ENCODE measurements around the gene ESPL1. TPM values are rescaled to one million over a fixed set of nuclear protein-coding genes. Genes with fewer than 3 reads are reported as not detected.

ESPL1 gene
- total RNA-seq, 1 experiment from 2014 or later: 31.1 TPM

DNA sequence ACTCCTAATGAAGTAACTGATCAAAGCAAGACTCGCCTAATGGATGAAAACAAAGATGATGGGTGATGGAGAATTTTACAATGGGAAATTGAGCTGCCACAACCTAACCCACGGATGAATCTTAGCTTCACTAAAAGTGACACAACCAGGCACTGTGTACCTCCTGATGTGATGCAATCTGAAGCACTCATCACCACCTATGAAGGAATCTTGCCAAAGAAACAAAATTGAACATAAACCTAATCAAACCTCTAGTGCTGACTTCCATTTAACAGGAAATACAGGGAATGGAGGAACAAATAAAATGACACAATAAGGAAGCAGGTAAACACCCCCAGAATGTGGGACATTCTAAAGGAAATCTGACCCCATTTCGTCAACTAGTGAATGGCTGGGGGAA lies 22.8 kb upstream of the ESPL1 start:
- Mint-ChIP-seq H3K27ac (ENCODE audit: unreplicated experiment) (no peak overlapping the region), H3K4me1 (ENCODE audit: low read depth, unreplicated experiment) (peaks cover under 1% of the 10 kb centered on the region), H3K36me3 (ENCODE audit: insufficient read depth, unreplicated experiment) (no peaks in the 10 kb centered on the region), H3K4me3 (ENCODE audit: low read depth, unreplicated experiment) (no peak overlapping the region), H3K27me3 (ENCODE audit: unreplicated experiment) (peaks cover 51% of the 10 kb centered on the region), H3K9me3 (ENCODE audit: low read depth, unreplicated experiment) (no peaks in the 10 kb centered on the region)
- DNase-seq: no peak
- no TSS peak for BruUV-seq (replicated peaks)
- TF ChIP-seq, protein P1, sequence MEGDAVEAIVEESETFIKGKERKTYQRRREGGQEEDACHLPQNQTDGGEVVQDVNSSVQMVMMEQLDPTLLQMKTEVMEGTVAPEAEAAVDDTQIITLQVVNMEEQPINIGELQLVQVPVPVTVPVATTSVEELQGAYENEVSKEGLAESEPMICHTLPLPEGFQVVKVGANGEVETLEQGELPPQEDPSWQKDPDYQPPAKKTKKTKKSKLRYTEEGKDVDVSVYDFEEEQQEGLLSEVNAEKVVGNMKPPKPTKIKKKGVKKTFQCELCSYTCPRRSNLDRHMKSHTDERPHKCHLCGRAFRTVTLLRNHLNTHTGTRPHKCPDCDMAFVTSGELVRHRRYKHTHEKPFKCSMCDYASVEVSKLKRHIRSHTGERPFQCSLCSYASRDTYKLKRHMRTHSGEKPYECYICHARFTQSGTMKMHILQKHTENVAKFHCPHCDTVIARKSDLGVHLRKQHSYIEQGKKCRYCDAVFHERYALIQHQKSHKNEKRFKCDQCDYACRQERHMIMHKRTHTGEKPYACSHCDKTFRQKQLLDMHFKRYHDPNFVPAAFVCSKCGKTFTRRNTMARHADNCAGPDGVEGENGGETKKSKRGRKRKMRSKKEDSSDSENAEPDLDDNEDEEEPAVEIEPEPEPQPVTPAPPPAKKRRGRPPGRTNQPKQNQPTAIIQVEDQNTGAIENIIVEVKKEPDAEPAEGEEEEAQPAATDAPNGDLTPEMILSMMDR (IDR thresholded peaks at IDR 0.05; ENCODE audit: unreplicated experiment): no peak
- intact Hi-C loops (cut with micrococcal nuclease; ENCODE audit: unreplicated experiment): no loop called here
- CTCF ChIA-PET: no interaction called here

DNA sequence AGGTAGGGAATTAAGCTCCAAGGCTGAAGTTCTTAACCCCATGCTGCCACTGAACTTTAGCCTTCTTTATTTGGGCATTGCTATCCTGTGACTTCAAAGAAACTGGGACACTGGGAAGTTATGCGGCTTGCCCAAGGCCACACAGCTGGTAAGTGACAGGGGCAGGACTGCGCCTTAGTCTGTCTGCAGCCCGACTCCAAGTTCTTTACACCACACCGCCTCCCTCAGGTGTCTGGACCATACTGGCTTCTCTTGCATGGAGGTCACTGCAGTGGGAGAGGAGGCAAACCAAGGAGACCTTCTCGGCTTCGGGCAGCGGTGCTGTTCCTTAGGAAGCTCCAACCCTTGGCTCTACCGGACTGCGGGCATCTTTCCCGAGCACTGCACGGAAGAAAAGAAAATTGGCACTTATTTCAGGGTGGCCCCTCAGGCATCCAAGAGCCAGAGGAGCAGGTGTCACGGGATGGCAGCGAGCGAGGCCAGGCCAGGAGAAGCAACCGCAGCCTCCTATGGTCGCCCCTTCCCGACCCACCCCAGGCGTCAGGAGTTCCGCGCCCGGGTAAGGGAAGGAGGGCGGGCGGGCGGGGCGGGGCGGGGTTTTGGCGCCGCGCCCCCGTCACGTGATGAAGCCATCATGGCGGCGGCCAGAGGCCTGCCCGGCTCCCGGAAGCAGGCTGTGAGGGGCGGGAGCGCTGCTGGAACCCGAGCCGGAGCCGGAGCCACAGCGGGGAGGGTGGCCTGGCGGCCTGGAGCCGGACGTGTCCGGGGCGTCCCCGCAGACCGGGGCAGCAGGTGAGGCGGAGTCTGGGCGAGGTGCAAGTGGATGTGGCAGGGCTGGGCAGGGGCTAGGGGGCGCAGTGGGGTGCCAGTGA lies 16.4 kb upstream of the ESPL1 start:
- Mint-ChIP-seq H3K36me3 (ENCODE audit: insufficient read depth, unreplicated experiment) (peaks cover 20% of the 10 kb centered on the region), H3K27me3 (ENCODE audit: unreplicated experiment) (no peaks in the 10 kb centered on the region), H3K27ac (ENCODE audit: unreplicated experiment) (peak overlapping the region; percentile 85), H3K4me3 (ENCODE audit: low read depth, unreplicated experiment) (peak overlapping the region; percentile 85), H3K9me3 (ENCODE audit: low read depth, unreplicated experiment) (no peaks in the 10 kb centered on the region), H3K4me1 (ENCODE audit: low read depth, unreplicated experiment) (peaks cover 27% of the 10 kb centered on the region)
- intact Hi-C loops (cut with micrococcal nuclease; ENCODE audit: unreplicated experiment): loop anchor here (5.0 kb wide), 1 partner anchor 39 kb away; no protein-coding TSS in a partner anchor
- TF ChIP-seq, protein P1 (IDR thresholded peaks at IDR 0.05; ENCODE audit: unreplicated experiment): peak; percentile 39
- TSS peak; percentile 79 for BruUV-seq (replicated peaks)
- CTCF ChIA-PET: interaction anchor here (0.7 to 2.3 kb wide), 7 partner anchors 9 to 92 kb away, joined by 3 to 21 read pairs (median 3); no protein-coding TSS in a partner anchor
- peak; percentile 67 for DNase-seq

DNA sequence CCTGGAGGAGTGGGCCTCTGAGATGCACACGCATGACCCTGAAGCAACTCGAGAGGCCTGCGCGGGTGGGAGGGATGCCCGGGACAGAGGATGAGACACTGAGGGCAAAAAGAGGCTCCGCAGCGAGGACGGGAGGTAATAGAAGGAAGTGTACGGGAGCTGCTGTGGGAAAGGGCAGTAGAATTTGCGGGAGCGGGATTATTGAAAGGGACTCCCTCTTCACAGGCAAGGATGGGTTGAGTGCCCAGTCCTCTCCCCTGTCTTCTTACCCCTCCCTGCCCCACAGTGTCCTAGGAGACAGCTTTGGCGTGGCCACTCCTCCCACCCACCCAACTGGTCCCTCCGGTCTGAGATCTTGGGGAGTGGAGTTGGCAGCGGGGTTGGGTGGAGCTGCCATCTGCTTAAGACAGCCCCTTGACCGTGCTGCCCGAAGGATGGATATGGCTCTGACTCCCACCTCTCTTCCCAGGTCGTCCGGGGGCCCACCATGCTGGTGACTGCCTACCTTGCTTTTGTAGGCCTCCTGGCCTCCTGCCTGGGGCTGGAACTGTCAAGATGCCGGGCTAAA lies 15.7 kb upstream of the ESPL1 start:
- CTCF ChIA-PET: interaction anchor here (2.1 to 2.3 kb wide), 2 partner anchors 15 to 38 kb away, joined by 6 to 21 read pairs; no protein-coding TSS in a partner anchor
- H3K27me3 Mint-ChIP-seq (ENCODE audit: unreplicated experiment): no peaks in the 10 kb centered on the region
- peaks cover 27% of the 10 kb centered on the region for H3K4me1 Mint-ChIP-seq (ENCODE audit: low read depth, unreplicated experiment)
- intact Hi-C loops (cut with micrococcal nuclease; ENCODE audit: unreplicated experiment): loop anchor here (5.0 kb wide), 1 partner anchor 40 kb away; no protein-coding TSS in a partner anchor
- peak overlapping the region; percentile 85 for H3K27ac Mint-ChIP-seq (ENCODE audit: unreplicated experiment)
- no TSS peak for BruUV-seq (replicated peaks)
- peaks cover 20% of the 10 kb centered on the region for H3K36me3 Mint-ChIP-seq (ENCODE audit: insufficient read depth, unreplicated experiment)
- TF ChIP-seq, protein P1 (IDR thresholded peaks at IDR 0.05; ENCODE audit: unreplicated experiment): no peak
- H3K4me3 Mint-ChIP-seq (ENCODE audit: low read depth, unreplicated experiment): peak overlapping the region; percentile 85
- H3K9me3 Mint-ChIP-seq (ENCODE audit: low read depth, unreplicated experiment): no peaks in the 10 kb centered on the region
- peak; percentile 58 for DNase-seq

DNA sequence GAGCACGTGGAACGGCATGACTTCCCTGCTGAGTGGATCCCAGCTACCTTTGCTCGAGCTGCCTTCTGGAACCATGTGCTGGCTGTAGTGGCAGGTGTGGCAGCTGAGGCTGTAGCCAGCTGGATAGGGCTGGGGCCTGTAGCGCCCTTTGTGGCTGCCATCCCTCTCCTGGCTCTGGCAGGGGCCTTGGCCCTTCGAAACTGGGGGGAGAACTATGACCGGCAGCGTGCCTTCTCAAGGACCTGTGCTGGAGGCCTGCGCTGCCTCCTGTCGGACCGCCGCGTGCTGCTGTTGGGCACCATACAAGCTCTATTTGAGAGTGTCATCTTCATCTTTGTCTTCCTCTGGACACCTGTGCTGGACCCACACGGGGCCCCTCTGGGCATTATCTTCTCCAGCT lies 14.8 kb upstream of the ESPL1 start:
- no peaks in the 10 kb centered on the region for H3K27me3 Mint-ChIP-seq (ENCODE audit: unreplicated experiment)
- intact Hi-C loops (cut with micrococcal nuclease; ENCODE audit: unreplicated experiment): loop anchor here (5.0 kb wide), 1 partner anchor 41 kb away; no protein-coding TSS in a partner anchor
- peak overlapping the region; percentile 51 for H3K27ac Mint-ChIP-seq (ENCODE audit: unreplicated experiment)
- peak overlapping the region; percentile 85 for H3K4me3 Mint-ChIP-seq (ENCODE audit: low read depth, unreplicated experiment)
- no TSS peak for BruUV-seq (replicated peaks)
- TF ChIP-seq, protein P1 (IDR thresholded peaks at IDR 0.05; ENCODE audit: unreplicated experiment): no peak
- H3K36me3 Mint-ChIP-seq (ENCODE audit: insufficient read depth, unreplicated experiment): peaks cover 20% of the 10 kb centered on the region
- no peak for DNase-seq
- CTCF ChIA-PET: no interaction called here
- H3K9me3 Mint-ChIP-seq (ENCODE audit: low read depth, unreplicated experiment): no peaks in the 10 kb centered on the region
- H3K4me1 Mint-ChIP-seq (ENCODE audit: low read depth, unreplicated experiment): peaks cover 27% of the 10 kb centered on the region
